SIG-M5 treated with dmso at 0.1 percent for 504 hours (cell line): Measurements from ENCODE around the gene BIVM.

Experiments
- DNase-seq: peaks from one replicate; lab custom pipeline; 2025; ENCODE audit not compliant: unreplicated experiment; lab: John Stamatoyannopoulos, UW

The BIVM gene

GRCh38 chr13:102839462-102839861 is 40.5 kb downstream of the BIVM start:
- no peak for DNase-seq

- no peak for DNase-seq
These were observed 46.3 kb downstream of the BIVM start for GRCh38 chr13:102845289-102845629.

- peak; percentile 95 for DNase-seq
These were observed 46.8 kb downstream of the BIVM start, which contains the start of gene ERCC5 for GRCh38 chr13:102845630-102846260. Gene ERCC5, plus strand, starts transcription at chr13:102846032. Its CDS starts 235 bp downstream, at chr13:102846267.

- peak; percentile 81 for DNase-seq
These were observed 47.5 kb downstream of the BIVM start for GRCh38 chr13:102846261-102847015.

GRCh38 chr13:102847272-102848234 is 48.6 kb downstream of the BIVM start:
- DNase-seq, result peak; percentile 72

GRCh38 chr13:102848956-102849355 is 50.0 kb downstream of the BIVM start:
- DNase-seq, result no peak

GRCh38 chr13:102852556-102852955 is 53.6 kb downstream of the BIVM start:
- DNase-seq, result no peak

GRCh38 chr13:102854675-102855074 is 55.8 kb downstream of the BIVM start:
- DNase-seq, result no peak

GRCh38 chr13:102856557-102856956 is 57.6 kb downstream of the BIVM start:
- DNase-seq, result no peak

- no peak for DNase-seq
These were observed 63.8 kb downstream of the BIVM start for GRCh38 chr13:102862624-102863210.

GRCh38 chr13:102863590-102863989 is 64.7 kb downstream of the BIVM start:
- DNase-seq, result no peak

- no peak for DNase-seq
These were observed 69.5 kb downstream of the BIVM start for GRCh38 chr13:102868366-102868936.

- DNase-seq, result peak; percentile 63
These were observed 71.2 kb downstream of the BIVM start for GRCh38 chr13:102869948-102870676.

GRCh38 chr13:102870677-102871415 is 71.9 kb downstream of the BIVM start:
- peak; percentile 44 for DNase-seq

GRCh38 chr13:102872131-102872530 is 73.2 kb downstream of the BIVM start:
- no peak for DNase-seq

GRCh38 chr13:102872531-102872930 is 73.6 kb downstream of the BIVM start:
- no peak for DNase-seq

- no peak for DNase-seq
These were observed 74.7 kb downstream of the BIVM start for GRCh38 chr13:102873653-102874052.

- DNase-seq, result no peak
These were observed 76.3 kb downstream of the BIVM start for GRCh38 chr13:102875256-102875655.

GRCh38 chr13:102877303-102877702 is 78.4 kb downstream of the BIVM start:
- no peak for DNase-seq
